OCI-LY7 (cell line): ENCODE data around the gene PDE3B. TPM values are rescaled to one million over a fixed set of nuclear protein-coding genes. Genes with fewer than 3 reads are reported as not detected.

ENCODE experiments used
- BruUV-seq: library from RNA; stranded (reverse); fragments of 400-500 nt; replicated peaks from 2 replicates; lab custom pipeline; 2021; lab: Mats Ljungman, UMichigan
- CTCF ChIA-PET: fragments of 300-600 bp; sonication (Branson Sonifier 250); formaldehyde crosslinking; loops from one replicate; lab custom pipeline; 2022; ENCODE audit warnings: antibody characterized with exemption; ENCODE audit not compliant: unreplicated experiment; lab: Charles Lee
- POLR2A ChIA-PET: fragments of 300-600 bp; sonication (Branson Sonifier 250); formaldehyde crosslinking; loops from one replicate; lab custom pipeline; 2022; ENCODE audit warnings: antibody characterized with exemption; lab: Charles Lee
- DNase-seq: peaks from one replicate; pipeline ENCODE4 v3.0.0-alpha.2; 2015; ENCODE audit warnings: low spot score
- H2AFZ ChIP-seq: fragments of 200-600 bp; sonication (generic), shearing (Covaris generic); 2 replicates; pipeline ENCODE4 v1.6.1; 2014; ENCODE audit warnings: mild to moderate bottlenecking, antibody characterized with exemption, low read length, moderate library complexity
- H3K27ac ChIP-seq: fragments of 200-600 bp; sonication (generic); 2 replicates; pipeline ENCODE4 v1.5.1; 2014; ENCODE audit warnings: mixed run types, low read depth, mild to moderate bottlenecking, moderate library complexity, low read length, inconsistent platforms; ENCODE audit not compliant: poor library complexity, severe bottlenecking
- H3K36me3 ChIP-seq: fragments of 200-600 bp; sonication (generic); 2 replicates; pipeline ENCODE4 v1.6.1; 2014; ENCODE audit warnings: mild to moderate bottlenecking, antibody characterized with exemption, low read length, moderate library complexity, mixed read lengths; ENCODE audit not compliant: insufficient read depth
- H3K4me1 ChIP-seq: fragments of 200-600 bp; sonication (generic); 2 replicates; pipeline ENCODE4 v1.5.1; 2014; ENCODE audit warnings: mild to moderate bottlenecking, low read length; ENCODE audit not compliant: insufficient read depth, poor library complexity, severe bottlenecking
- H3K4me2 ChIP-seq: fragments of 200-600 bp; sonication (generic); 2 replicates; pipeline ENCODE4 v1.6.1; 2014; ENCODE audit warnings: mild to moderate bottlenecking, low read length
- H3K4me3 ChIP-seq: fragments of 200-600 bp; sonication (generic); 2 replicates; pipeline ENCODE4 v1.5.1; 2014; ENCODE audit warnings: mild to moderate bottlenecking, low read depth, low read length; ENCODE audit not compliant: poor library complexity, severe bottlenecking
- H3K79me2 ChIP-seq: fragments of 200-600 bp; sonication (generic); 2 replicates; pipeline ENCODE4 v1.6.1; 2016; ENCODE audit warnings: low read depth, mild to moderate bottlenecking, low read length, moderate library complexity, mixed read lengths; ENCODE audit not compliant: insufficient read depth
- H3K9me2 ChIP-seq: fragments of 200-600 bp; sonication (generic); 2 replicates; pipeline ENCODE4 v1.6.1; 2016; ENCODE audit warnings: mild to moderate bottlenecking, low read length, mixed read lengths; ENCODE audit not compliant: insufficient read depth
- H3K9me3 ChIP-seq: fragments of 200-600 bp; sonication (generic); 2 replicates; pipeline ENCODE4 v1.6.1; 2014; ENCODE audit warnings: mild to moderate bottlenecking, mixed run types, low read length, mixed read lengths
- H4K20me1 ChIP-seq: fragments of 200-600 bp; sonication (generic); 2 replicates; pipeline ENCODE4 v1.6.1; 2014; ENCODE audit warnings: mild to moderate bottlenecking, antibody characterized with exemption, low read length, moderate library complexity, mixed read lengths; ENCODE audit not compliant: insufficient read depth
- EZH2phosphoT487 ChIP-seq: fragments of 200-600 bp; sonication (generic); IDR thresholded peaks from 2 replicates; pipeline ENCODE4 v1.6.1; 2018; ENCODE audit warnings: low read depth, borderline replicate concordance, mild to moderate bottlenecking, mixed run types, antibody characterized with exemption, low read length, moderate library complexity, mixed read lengths
- intact Hi-C: fragments of 100-400 bp; cut with micrococcal nuclease; formaldehyde crosslinking; loops from one replicate; pipeline ENCODE4 v1.10.0; 2022; ENCODE audit not compliant: unreplicated experiment
- total RNA-seq, 2 experiments: library from RNA; depleted of rRNA in 1 of 2; stranded (reverse); fragments of >200 nt in 1 of 2; shearing (Covaris generic) in 1 of 2; gene quantifications; 2 replicates each; pipeline ENCODE4 v1.2.3, GENCODE V29; 2014 to 2022
- TF ChIP-seq, protein P1 (sequence below): fragments of 200-600 bp; sonication (generic); conservative IDR thresholded peaks from 2 replicates; pipeline ENCODE4 v1.5.1; 2014; ENCODE audit warnings: mild to moderate bottlenecking, antibody characterized with exemption, low read length, moderate library complexity, mixed read lengths

PDE3B gene
- total RNA-seq, 2 experiments from 2014 or later: not detected

- H3K4me3 ChIP-seq: no peak overlapping the region
- H2AFZ ChIP-seq: no peak overlapping the region
- POLR2A ChIA-PET: interaction anchor here (0.6 kb wide), 1 partner anchor 330 kb away, joined by 4 read pairs; no protein-coding TSS in a partner anchor
- no peaks in the 10 kb centered on the region for H3K36me3 ChIP-seq
- no peak overlapping the region for H3K27ac ChIP-seq
- no peaks in the 10 kb centered on the region for H3K9me2 ChIP-seq
- intact Hi-C loops: no loop called here
- no peaks in the 10 kb centered on the region for H4K20me1 ChIP-seq
- CTCF ChIA-PET: no interaction called here
- BruUV-seq: no TSS peak
- DNase-seq: no peak
- no peaks in the 10 kb centered on the region for H3K9me3 ChIP-seq
- no peaks in the 10 kb centered on the region for H3K79me2 ChIP-seq
- no peak for TF ChIP-seq EZH2phosphoT487
- TF ChIP-seq, protein P1, sequence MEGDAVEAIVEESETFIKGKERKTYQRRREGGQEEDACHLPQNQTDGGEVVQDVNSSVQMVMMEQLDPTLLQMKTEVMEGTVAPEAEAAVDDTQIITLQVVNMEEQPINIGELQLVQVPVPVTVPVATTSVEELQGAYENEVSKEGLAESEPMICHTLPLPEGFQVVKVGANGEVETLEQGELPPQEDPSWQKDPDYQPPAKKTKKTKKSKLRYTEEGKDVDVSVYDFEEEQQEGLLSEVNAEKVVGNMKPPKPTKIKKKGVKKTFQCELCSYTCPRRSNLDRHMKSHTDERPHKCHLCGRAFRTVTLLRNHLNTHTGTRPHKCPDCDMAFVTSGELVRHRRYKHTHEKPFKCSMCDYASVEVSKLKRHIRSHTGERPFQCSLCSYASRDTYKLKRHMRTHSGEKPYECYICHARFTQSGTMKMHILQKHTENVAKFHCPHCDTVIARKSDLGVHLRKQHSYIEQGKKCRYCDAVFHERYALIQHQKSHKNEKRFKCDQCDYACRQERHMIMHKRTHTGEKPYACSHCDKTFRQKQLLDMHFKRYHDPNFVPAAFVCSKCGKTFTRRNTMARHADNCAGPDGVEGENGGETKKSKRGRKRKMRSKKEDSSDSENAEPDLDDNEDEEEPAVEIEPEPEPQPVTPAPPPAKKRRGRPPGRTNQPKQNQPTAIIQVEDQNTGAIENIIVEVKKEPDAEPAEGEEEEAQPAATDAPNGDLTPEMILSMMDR: no peak
- H3K4me2 ChIP-seq: no peak overlapping the region
- no peaks in the 10 kb centered on the region for H3K4me1 ChIP-seq
Measured at GRCh38 chr11:14809466-14809865, 165.9 kb downstream of the PDE3B start.

GRCh38 chr11:14812757-14813156 is 169.2 kb downstream of the PDE3B start:
- Histone ChIP-seq H3K36me3 (no peaks in the 10 kb centered on the region), H2AFZ (no peak overlapping the region), H3K4me3 (no peak overlapping the region), H3K4me2 (no peak overlapping the region), H3K27ac (no peak overlapping the region), H4K20me1 (no peaks in the 10 kb centered on the region), H3K9me2 (no peaks in the 10 kb centered on the region), H3K4me1 (no peaks in the 10 kb centered on the region), H3K79me2 (no peaks in the 10 kb centered on the region), H3K9me3 (no peaks in the 10 kb centered on the region)
- no TSS peak for BruUV-seq
- CTCF ChIA-PET: no interaction called here
- TF ChIP-seq EZH2phosphoT487: no peak
- TF ChIP-seq, protein P1: no peak
- POLR2A ChIA-PET: interaction anchor here (0.6 to 1.4 kb wide), 3 partner anchors 9 to 43 kb away, joined by 3 to 6 read pairs (median 3); no protein-coding TSS in a partner anchor
- no peak for DNase-seq
- intact Hi-C loops: no loop called here

DNA sequence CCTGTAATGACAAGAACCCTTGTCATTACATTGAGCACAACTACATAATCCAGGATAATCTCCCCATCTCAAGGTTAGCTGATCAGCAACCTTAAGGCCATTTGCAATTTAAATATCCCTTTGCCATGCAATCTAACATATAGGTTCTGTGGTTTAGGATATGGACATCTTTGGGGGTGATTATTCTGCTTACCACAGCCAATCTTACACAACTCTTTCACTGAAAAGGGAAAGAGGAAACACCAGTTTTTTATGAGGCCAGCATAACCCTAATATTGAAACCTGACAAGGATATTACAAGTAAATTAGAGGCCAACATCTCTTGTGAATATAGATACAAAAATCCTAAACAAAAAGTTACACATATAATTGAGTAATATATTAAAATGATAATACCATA is 169.9 kb downstream of the PDE3B start:
- no peaks in the 10 kb centered on the region for H3K79me2 ChIP-seq
- ChIA-PET CTCF (no interaction called here), POLR2A (no interaction called here)
- intact Hi-C loops: no loop called here
- H3K4me2 ChIP-seq: no peak overlapping the region
- TF ChIP-seq, protein P1: no peak
- no peak for TF ChIP-seq EZH2phosphoT487
- no peak overlapping the region for H3K27ac ChIP-seq
- no peaks in the 10 kb centered on the region for H3K4me1 ChIP-seq
- H4K20me1 ChIP-seq: no peaks in the 10 kb centered on the region
- no peak overlapping the region for H3K4me3 ChIP-seq
- no peak for DNase-seq
- no peak overlapping the region for H2AFZ ChIP-seq
- H3K36me3 ChIP-seq: no peaks in the 10 kb centered on the region
- no TSS peak for BruUV-seq
- no peaks in the 10 kb centered on the region for H3K9me3 ChIP-seq
- H3K9me2 ChIP-seq: no peaks in the 10 kb centered on the region
